LNCaP clone FGC (cell line): ENCODE results near the gene SPIB.

Experiments
- DNase-seq: peaks from one replicate; pipeline ENCODE4 v3.0.0-alpha.2; 2011; ENCODE audit warnings: low read depth
- H3K4me3 ChIP-seq: 2 replicates; pipeline ENCODE4 v1.5.1; 2011; ENCODE audit warnings: mild to moderate bottlenecking, low read depth, low read length, control low read depth
- TF ChIP-seq, protein P1 (sequence below): IDR thresholded peaks from 2 replicates; pipeline ENCODE4 v1.5.1; 2012; ENCODE audit warnings: mild to moderate bottlenecking; ENCODE audit not compliant: control insufficient read depth, insufficient read depth; ENCODE audit errors: extremely low read depth

SPIB gene

DNA sequence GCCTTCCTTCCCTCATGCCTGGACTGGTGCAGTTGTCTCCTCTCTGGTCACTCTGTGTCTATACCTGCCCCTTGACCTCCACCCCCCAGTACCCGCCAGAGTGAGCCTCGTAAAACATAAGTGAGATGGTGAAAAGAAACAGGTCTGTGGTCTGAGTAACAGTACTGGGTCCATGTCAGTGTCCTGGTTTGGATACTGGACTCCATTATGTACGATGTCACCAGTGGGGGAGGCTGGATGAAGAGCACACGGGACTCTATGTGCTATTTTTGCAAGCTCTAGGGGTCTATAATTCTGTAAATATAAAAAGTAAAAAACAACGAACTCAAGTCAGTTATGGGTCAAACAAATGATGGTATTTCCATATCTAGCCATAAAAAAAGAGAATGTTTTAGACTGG, 28.3 kb downstream of the SPIB start:
- H3K4me3 ChIP-seq = no peak overlapping the region
- DNase-seq = no peak
- TF ChIP-seq, protein P1, sequence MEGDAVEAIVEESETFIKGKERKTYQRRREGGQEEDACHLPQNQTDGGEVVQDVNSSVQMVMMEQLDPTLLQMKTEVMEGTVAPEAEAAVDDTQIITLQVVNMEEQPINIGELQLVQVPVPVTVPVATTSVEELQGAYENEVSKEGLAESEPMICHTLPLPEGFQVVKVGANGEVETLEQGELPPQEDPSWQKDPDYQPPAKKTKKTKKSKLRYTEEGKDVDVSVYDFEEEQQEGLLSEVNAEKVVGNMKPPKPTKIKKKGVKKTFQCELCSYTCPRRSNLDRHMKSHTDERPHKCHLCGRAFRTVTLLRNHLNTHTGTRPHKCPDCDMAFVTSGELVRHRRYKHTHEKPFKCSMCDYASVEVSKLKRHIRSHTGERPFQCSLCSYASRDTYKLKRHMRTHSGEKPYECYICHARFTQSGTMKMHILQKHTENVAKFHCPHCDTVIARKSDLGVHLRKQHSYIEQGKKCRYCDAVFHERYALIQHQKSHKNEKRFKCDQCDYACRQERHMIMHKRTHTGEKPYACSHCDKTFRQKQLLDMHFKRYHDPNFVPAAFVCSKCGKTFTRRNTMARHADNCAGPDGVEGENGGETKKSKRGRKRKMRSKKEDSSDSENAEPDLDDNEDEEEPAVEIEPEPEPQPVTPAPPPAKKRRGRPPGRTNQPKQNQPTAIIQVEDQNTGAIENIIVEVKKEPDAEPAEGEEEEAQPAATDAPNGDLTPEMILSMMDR = no peak

GRCh38 chr19:50447750-50448149, 29.0 kb downstream of the SPIB start:
- TF ChIP-seq, protein P1 = no peak
- H3K4me3 ChIP-seq = no peak overlapping the region
- no peak for DNase-seq

DNA sequence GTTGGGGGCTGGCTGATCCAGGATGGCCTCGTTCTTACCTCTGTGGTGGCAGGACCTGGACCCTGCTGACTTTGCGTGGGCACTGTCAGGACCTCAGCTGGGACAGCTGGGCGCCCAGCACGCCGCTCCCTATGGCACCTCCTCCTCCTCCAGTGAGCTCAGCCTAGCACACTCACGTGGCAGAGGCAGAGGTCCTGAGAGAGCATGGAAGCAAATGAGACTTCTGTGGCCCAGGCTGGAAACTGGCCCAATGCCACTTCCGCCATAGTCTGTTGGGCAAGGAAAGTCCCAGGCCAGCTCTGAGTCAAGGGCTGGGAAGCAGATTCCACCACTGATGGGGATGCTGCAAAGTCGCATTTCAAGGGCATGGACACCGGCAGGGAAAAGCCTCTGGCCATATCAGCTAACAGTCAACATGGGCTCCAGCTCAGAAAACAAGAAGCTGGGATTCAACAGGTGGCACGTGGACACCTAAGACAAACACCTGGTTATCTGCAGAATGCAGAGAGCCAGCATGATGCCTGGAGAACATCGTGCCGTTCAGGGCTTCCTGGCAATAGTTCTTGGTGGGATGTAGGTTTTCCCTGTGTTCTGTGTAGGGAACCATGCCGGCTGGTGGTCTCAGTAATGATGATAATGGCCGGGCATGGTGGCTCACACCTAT, 30.6 kb downstream of the SPIB start:
- TF ChIP-seq, protein P1 = no peak
- no peak overlapping the region for H3K4me3 ChIP-seq
- DNase-seq = no peak

- H3K4me3 ChIP-seq = no peak overlapping the region
- TF ChIP-seq, protein P1 = no peak
- no peak for DNase-seq
Measured at GRCh38 chr19:50450369-50451222, 31.9 kb downstream of the SPIB start.

GRCh38 chr19:50451223-50451534, 32.4 kb downstream of the SPIB start:
- no peak for DNase-seq
- TF ChIP-seq, protein P1 = no peak
- H3K4me3 ChIP-seq = no peak overlapping the region

- TF ChIP-seq, protein P1 = no peak
- H3K4me3 ChIP-seq = no peak overlapping the region
- DNase-seq = no peak
Measured at GRCh38 chr19:50453243-50453642, 34.5 kb downstream of the SPIB start.
